ENCODE data around the gene LNP1. TPM values are rescaled to one million over a fixed set of nuclear protein-coding genes. Genes with fewer than 3 reads are reported as not detected.

Gene LNP1
- 2.1 and 2.9 TPM in 2 replicates for total RNA-seq

GRCh38 chr3:100400780-100401673 is at the start of gene LNP1, which contains the start of gene TOMM70:
TSS of gene LNP1 (plus strand) at chr3:100401539. CDS start at chr3:100429730, 28,191 bp downstream.
TSS of gene TOMM70 (minus strand) at chr3:100401089. CDS start at chr3:100400949, 140 bp downstream.

GRCh38 chr3:100492059-100493006 is 91.0 kb downstream of the LNP1 start, which contains the start of gene TMEM45A:
TSS of gene TMEM45A (plus strand) at chr3:100492619. CDS start at chr3:100555212, 62,593 bp downstream.

Other genes starting within 250 kb of the LNP1 start
- gene TBC1D23, start 140.5 kb upstream of the LNP1 start, total RNA-seq = 55.6 and 100 TPM in 2 replicates
- gene NIT2, start 66.8 kb upstream of the LNP1 start, total RNA-seq = 15.0 and 21.4 TPM in 2 replicates
- gene TOMM70, start 450 bp upstream of the LNP1 start, total RNA-seq = 39.5 and 51.6 TPM in 2 replicates
- 15.6 and 20.6 TPM in 2 replicates for gene TMEM45A, start 91.1 kb downstream of the LNP1 start, total RNA-seq
- gene ADGRG7, start 208.1 kb downstream of the LNP1 start, total RNA-seq = not detected in 2 replicates